ENCODE measurements around the gene ART3. TPM values are rescaled to one million over a fixed set of nuclear protein-coding genes. Genes with fewer than 3 reads are reported as not detected.

Gene ART3
- polyA plus RNA-seq, 1 of the 3 experiments (the other 2 are of a cell fraction): not detected

DNA sequence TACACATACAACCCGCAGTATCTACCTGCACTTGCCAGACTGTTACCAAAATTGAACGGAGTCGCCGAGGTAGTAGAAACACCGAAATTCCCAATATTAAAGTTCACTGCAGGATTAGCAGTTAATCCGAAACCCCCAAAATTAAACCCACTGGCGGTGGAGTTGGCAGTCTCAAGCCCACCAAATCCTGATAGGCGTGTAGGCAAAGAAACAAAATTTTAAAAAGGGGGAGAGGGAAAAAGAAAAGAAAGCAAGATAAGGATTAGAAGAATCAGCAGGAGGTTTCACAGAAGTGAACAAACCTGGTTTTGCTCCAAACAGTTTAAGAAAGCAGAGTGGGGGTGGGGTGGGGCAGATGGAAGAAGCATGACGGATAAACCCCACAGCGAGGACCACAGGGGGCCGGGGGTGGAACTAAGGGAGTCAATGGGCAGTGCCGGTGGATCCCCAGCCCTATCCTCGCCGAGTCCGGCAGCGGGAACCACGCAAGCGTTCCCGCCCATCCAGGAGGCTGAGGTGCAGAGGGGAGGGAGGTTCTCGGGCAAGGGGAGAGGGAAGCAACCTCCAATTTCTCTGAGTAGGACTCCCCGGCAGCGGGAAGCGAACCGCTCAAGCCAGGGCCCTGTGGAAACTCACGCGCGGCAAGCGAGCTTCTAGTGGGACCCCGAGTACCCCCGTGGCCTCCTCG lies 73.1 kb downstream of the ART3 start:
- Histone ChIP-seq H3F3A (replicated peaks; ENCODE audit: insufficient read depth) (peaks cover 4% of the 10 kb centered on the region), H4K20me1 (ENCODE audit: insufficient read depth) (peaks cover 19% of the 10 kb centered on the region), H3K9me2 (no peaks in the 10 kb centered on the region), H3K36me3 (replicated peaks in 1 of 2; ENCODE audit: control insufficient read depth in 1 of 2, insufficient read depth in 2 of 2, low read length in 1 of 2) (peaks cover 19 to 26% of the 10 kb centered on the region in 2 experiments), H3K4me2 (peak overlapping the region; percentile 95), H3K9me3 (no peaks in the 10 kb centered on the region), H3K27ac (ENCODE audit: low read depth in 2 of 2, low read length in 1 of 2) (peak overlapping the region; percentile 84 to 89), H3K9ac (peak overlapping the region; percentile 92), H3K27me3 (ENCODE audit: insufficient read depth) (no peaks in the 10 kb centered on the region), H3K79me2 (ENCODE audit: insufficient read depth) (peaks cover 70% of the 10 kb centered on the region), H3K4me3 (ENCODE audit: low read depth in 2 of 2, low read length in 1 of 2) (peak overlapping the region; percentile 67 to 97), H3K4me1 (ENCODE audit: control insufficient read depth in 1 of 2, insufficient read depth in 2 of 2, low read depth in 1 of 2, low read length in 1 of 2) (peaks cover 4 to 19% of the 10 kb centered on the region in 2 experiments; a peak in 2 of 4 replicates), H2AFZ (ENCODE audit: low read depth) (peak overlapping the region; percentile 97)
- DNase-seq: peak; percentile 84
- under 1% methylated on average over 25 of the region's 31 CpGs for WGBS (ENCODE audit: low lambda C conversion rate)
- TF ChIP-seq CHD2 (IDR thresholded peaks at IDR 0.05; ENCODE audit: low read length, partially characterized antibody): peak; percentile 54
- no peak for TF ChIP-seq SMC3 (IDR thresholded peaks at IDR 0.05; ENCODE audit: low read depth, low read length)
- TF ChIP-seq, protein P1, sequence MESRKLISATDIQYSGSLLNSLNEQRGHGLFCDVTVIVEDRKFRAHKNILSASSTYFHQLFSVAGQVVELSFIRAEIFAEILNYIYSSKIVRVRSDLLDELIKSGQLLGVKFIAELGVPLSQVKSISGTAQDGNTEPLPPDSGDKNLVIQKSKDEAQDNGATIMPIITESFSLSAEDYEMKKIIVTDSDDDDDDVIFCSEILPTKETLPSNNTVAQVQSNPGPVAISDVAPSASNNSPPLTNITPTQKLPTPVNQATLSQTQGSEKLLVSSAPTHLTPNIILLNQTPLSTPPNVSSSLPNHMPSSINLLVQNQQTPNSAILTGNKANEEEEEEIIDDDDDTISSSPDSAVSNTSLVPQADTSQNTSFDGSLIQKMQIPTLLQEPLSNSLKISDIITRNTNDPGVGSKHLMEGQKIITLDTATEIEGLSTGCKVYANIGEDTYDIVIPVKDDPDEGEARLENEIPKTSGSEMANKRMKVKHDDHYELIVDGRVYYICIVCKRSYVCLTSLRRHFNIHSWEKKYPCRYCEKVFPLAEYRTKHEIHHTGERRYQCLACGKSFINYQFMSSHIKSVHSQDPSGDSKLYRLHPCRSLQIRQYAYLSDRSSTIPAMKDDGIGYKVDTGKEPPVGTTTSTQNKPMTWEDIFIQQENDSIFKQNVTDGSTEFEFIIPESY (IDR thresholded peaks at IDR 0.05; ENCODE audit: borderline replicate concordance, low read depth): no peak
- no peak for TF ChIP-seq RFX5 (IDR thresholded peaks at IDR 0.05; ENCODE audit: low read length)
- peak; percentile 74 for TF ChIP-seq MXI1 (IDR thresholded peaks at IDR 0.05; ENCODE audit: low read depth, low read length)
- TF ChIP-seq, protein P2, sequence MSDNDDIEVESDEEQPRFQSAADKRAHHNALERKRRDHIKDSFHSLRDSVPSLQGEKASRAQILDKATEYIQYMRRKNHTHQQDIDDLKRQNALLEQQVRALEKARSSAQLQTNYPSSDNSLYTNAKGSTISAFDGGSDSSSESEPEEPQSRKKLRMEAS (IDR thresholded peaks at IDR 0.05; ENCODE audit: low read depth): peak; percentile 58
- ChIA-PET CTCF (interaction anchor here (0.5 to 1.5 kb wide), 3 partner anchors 80 to 845 kb away, joined by 3 read pairs; no protein-coding TSS in a partner anchor), POLR2A (interaction anchor here (1.7 kb wide), 1 partner anchor 158 kb away, joined by 4 read pairs; no protein-coding TSS in a partner anchor)

DNA sequence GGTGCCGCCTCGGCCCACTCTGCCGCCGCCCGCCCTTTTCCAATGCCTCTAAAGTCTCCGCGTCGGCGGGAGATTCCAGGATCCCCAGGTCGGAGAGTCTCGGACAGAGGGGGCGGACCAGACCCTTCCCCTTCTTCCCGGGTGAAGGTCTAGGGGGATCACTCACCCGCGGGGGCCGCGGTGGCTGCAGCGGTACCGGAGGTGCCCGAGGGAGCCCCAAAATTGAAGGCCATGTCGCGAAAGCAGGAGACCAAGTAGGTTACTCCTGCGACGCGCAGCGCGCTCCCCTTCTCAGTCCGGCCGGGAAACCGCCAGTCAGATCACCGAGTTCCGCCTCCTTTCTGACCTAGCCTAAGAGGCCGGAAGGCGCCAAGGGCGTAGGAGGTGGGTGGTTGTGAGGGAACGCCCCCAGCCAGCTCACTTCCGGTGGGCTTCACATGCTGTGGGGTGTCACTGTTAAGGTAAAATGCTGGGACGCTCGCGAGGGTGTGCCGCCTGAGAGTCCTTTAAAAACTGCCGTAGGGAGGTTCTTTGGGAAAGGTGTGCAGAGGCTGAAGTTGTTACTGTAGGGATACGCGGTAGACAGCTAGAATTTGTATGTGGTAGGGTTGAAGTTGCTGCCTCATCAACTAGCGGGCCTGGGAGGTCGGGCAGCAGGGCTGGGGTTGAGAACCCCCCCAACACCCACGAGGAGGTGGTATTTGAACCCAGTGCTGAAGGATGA lies 73.8 kb downstream of the ART3 start, which contains the start of gene NUP54:
Gene NUP54, minus strand, starts transcription at position 256 of the 724 bp plus-strand sequence. Its CDS starts 23 bp downstream, at position 233.
- CTCF ChIA-PET: interaction anchor here (0.5 to 1.5 kb wide), 4 partner anchors 31 to 844 kb away, joined by 3 to 6 read pairs (median 3); no protein-coding TSS in a partner anchor
- H3K36me3 ChIP-seq (replicated peaks in 1 of 2; ENCODE audit: control insufficient read depth in 1 of 2, insufficient read depth in 2 of 2, low read length in 1 of 2): peaks cover 12 to 19% of the 10 kb centered on the region in 2 experiments
- POLR2A ChIA-PET: interaction anchor here (0.8 to 1.7 kb wide), 2 partner anchors 158 to 178 kb away, joined by 3 to 4 read pairs; no protein-coding TSS in a partner anchor
- H3K4me2 ChIP-seq: peak within 1 kb of the TSS; percentile 95
- H3K27ac ChIP-seq (ENCODE audit: low read depth in 2 of 2, low read length in 1 of 2): peak within 1 kb of the TSS; percentile 84 to 89
- peak; percentile 93 for DNase-seq
- peak within 1 kb of the TSS; percentile 67 to 97 for H3K4me3 ChIP-seq (ENCODE audit: low read depth in 2 of 2, low read length in 1 of 2)
- no peaks in the 10 kb centered on the region for H3K9me2 ChIP-seq
- H2AFZ ChIP-seq (ENCODE audit: low read depth): peak within 1 kb of the TSS; percentile 97
- H3F3A ChIP-seq (replicated peaks; ENCODE audit: insufficient read depth): peaks cover 4% of the 10 kb centered on the region
- peaks cover 63% of the 10 kb centered on the region for H3K79me2 ChIP-seq (ENCODE audit: insufficient read depth)
- H3K27me3 ChIP-seq (ENCODE audit: insufficient read depth): no peaks in the 10 kb centered on the region
- H3K9me3 ChIP-seq: no peaks in the 10 kb centered on the region
- H3K4me1 ChIP-seq (ENCODE audit: control insufficient read depth in 1 of 2, insufficient read depth in 2 of 2, low read depth in 1 of 2, low read length in 1 of 2): peaks cover 4 to 19% of the 10 kb centered on the region in 2 experiments; a peak in 2 of 4 replicates
- H4K20me1 ChIP-seq (ENCODE audit: insufficient read depth): peaks cover 19% of the 10 kb centered on the region
- WGBS (ENCODE audit: low lambda C conversion rate): 0% methylated on average over 31 of the region's 47 CpGs
- peak within 1 kb of the TSS; percentile 92 for H3K9ac ChIP-seq
- TF ChIP-seq SIN3A (IDR thresholded peaks at IDR 0.05; ENCODE audit: borderline replicate concordance, low read depth, low read length): peak; percentile 90
- TF ChIP-seq, protein P3, sequence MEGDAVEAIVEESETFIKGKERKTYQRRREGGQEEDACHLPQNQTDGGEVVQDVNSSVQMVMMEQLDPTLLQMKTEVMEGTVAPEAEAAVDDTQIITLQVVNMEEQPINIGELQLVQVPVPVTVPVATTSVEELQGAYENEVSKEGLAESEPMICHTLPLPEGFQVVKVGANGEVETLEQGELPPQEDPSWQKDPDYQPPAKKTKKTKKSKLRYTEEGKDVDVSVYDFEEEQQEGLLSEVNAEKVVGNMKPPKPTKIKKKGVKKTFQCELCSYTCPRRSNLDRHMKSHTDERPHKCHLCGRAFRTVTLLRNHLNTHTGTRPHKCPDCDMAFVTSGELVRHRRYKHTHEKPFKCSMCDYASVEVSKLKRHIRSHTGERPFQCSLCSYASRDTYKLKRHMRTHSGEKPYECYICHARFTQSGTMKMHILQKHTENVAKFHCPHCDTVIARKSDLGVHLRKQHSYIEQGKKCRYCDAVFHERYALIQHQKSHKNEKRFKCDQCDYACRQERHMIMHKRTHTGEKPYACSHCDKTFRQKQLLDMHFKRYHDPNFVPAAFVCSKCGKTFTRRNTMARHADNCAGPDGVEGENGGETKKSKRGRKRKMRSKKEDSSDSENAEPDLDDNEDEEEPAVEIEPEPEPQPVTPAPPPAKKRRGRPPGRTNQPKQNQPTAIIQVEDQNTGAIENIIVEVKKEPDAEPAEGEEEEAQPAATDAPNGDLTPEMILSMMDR (IDR thresholded peaks at IDR 0.05): no peak
- peak; percentile 89 for TF ChIP-seq POLR2AphosphoS5 (IDR thresholded peaks at IDR 0.05; ENCODE audit: low read depth, low read length)
- TF ChIP-seq EP300 (IDR thresholded peaks at IDR 0.05; ENCODE audit: borderline replicate concordance in 1 of 2, low read depth in 1 of 2, low read length in 1 of 2): peak in 1 of 2 experiments; percentile 19; a peak in 1 of 4 replicates
- 0 out of 2 replicates have a peak, but pooled peaks have one; percentile 14 for TF ChIP-seq FOXM1 (IDR thresholded peaks at IDR 0.05; ENCODE audit: low read depth)
- TF ChIP-seq, protein P4, sequence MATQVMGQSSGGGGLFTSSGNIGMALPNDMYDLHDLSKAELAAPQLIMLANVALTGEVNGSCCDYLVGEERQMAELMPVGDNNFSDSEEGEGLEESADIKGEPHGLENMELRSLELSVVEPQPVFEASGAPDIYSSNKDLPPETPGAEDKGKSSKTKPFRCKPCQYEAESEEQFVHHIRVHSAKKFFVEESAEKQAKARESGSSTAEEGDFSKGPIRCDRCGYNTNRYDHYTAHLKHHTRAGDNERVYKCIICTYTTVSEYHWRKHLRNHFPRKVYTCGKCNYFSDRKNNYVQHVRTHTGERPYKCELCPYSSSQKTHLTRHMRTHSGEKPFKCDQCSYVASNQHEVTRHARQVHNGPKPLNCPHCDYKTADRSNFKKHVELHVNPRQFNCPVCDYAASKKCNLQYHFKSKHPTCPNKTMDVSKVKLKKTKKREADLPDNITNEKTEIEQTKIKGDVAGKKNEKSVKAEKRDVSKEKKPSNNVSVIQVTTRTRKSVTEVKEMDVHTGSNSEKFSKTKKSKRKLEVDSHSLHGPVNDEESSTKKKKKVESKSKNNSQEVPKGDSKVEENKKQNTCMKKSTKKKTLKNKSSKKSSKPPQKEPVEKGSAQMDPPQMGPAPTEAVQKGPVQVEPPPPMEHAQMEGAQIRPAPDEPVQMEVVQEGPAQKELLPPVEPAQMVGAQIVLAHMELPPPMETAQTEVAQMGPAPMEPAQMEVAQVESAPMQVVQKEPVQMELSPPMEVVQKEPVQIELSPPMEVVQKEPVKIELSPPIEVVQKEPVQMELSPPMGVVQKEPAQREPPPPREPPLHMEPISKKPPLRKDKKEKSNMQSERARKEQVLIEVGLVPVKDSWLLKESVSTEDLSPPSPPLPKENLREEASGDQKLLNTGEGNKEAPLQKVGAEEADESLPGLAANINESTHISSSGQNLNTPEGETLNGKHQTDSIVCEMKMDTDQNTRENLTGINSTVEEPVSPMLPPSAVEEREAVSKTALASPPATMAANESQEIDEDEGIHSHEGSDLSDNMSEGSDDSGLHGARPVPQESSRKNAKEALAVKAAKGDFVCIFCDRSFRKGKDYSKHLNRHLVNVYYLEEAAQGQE (IDR thresholded peaks at IDR 0.05; ENCODE audit: low read depth, low read length): peak; percentile 73; the same call in 1 of the 2 replicates
- 0 out of 2 replicates have a peak, but pooled peaks have one; percentile 11 for TF ChIP-seq JUND (IDR thresholded peaks at IDR 0.05)
- no peak; the same call in 1 of the 2 replicates for TF ChIP-seq RFX5 (IDR thresholded peaks at IDR 0.05; ENCODE audit: low read length)
- peak; percentile 91 for TF ChIP-seq GABPA (IDR thresholded peaks at IDR 0.05; ENCODE audit: low read depth)
- TF ChIP-seq RCOR1 (IDR thresholded peaks at IDR 0.05; ENCODE audit: low read length): peak; percentile 55
- peak; percentile 97 for TF ChIP-seq TAF1 (IDR thresholded peaks at IDR 0.05; ENCODE audit: borderline replicate concordance, low read depth, low read length)

Measured in SK-N-SH (cell line).